Prostate gland (tissue), 2 donors: ENCODE data around the gene S100A7A. TPM values are rescaled to one million over a fixed set of nuclear protein-coding genes. Genes with fewer than 3 reads are reported as not detected.

Experiments
- DNase-seq: peaks from one replicate; pipeline ENCODE4 v3.0.0-alpha.2; 2019; ENCODE audit warnings: low spot score
- H3K27ac ChIP-seq, 2 donors: fragments of 200-600 bp; sonication (generic); 2 replicates each; pipeline ENCODE4 v1.5.1; 2017 to 2019
- H3K27me3 ChIP-seq: fragments of 200-600 bp; sonication (generic); replicated peaks from 2 replicates; pipeline ENCODE4 v1.5.1; 2019; ENCODE audit not compliant: insufficient read depth
- H3K36me3 ChIP-seq, 2 donors: fragments of 200-600 bp; sonication (generic); 1 replicate in 1 of 2; 2 replicates in 1 of 2; pipeline versions ENCODE4 v1.5.1 to v1.8.1; 2017 to 2019
- H3K4me1 ChIP-seq: fragments of 200-600 bp; sonication (generic); replicated peaks from 2 replicates; pipeline ENCODE4 v1.5.1; 2019
- H3K4me3 ChIP-seq, 2 donors: fragments of 200-600 bp; sonication (generic); 2 replicates each; pipeline ENCODE4 v1.5.1; 2017 to 2019
- H3K9me3 ChIP-seq: fragments of 200-600 bp; sonication (generic); 2 replicates; pipeline ENCODE4 v1.5.1; 2017
- CTCF ChIP-seq, 4 experiments: fragments of 200-600 bp in 2 of 4; fragments of 450-650 bp in 2 of 4; sonication (generic) in 2 of 4; IDR thresholded peaks; 1 replicate in 3 of 4; 2 replicates in 1 of 4; pipeline ENCODE4 v1.5.1; 2016 to 2019; ENCODE audit warnings: antibody characterized with exemption in 4 of 4, mild to moderate bottlenecking in 2 of 4, moderate library complexity in 2 of 4
- POLR2A ChIP-seq: fragments of 450-650 bp; IDR thresholded peaks from one replicate; pipeline ENCODE4 v1.6.1; 2016; ENCODE audit warnings: antibody characterized with exemption, mild to moderate bottlenecking
- POLR2AphosphoS5 ChIP-seq: sonication (generic); formaldehyde crosslinking; IDR thresholded peaks from one replicate; pipeline ENCODE4 v1.6.1; 2017; ENCODE audit warnings: antibody characterized with exemption
- WGBS: methylation state at CpG from one replicate; pipeline ENCODE4 v1.1.5; 2018; 5-methylcytosine and 5-hydroxymethylcytosine counted together
- intact Hi-C: fragments of 100-400 bp; cut with DNase I; formaldehyde crosslinking; loops from one replicate; pipeline ENCODE4 v1.14.2; 2022
- total RNA-seq, 2 donors: library from RNA; depleted of rRNA; stranded (reverse); fragments of >200 nt; gene quantifications; one replicate each; pipeline ENCODE4 v1.1.0, GENCODE V29; 2016

The S100A7A gene
- total RNA-seq, 2 donors from 2014 or later: not detected

GRCh38 chr1:153434746-153435455, 18.6 kb downstream of the S100A7A start:
- no peaks in the 10 kb centered on the region for H3K27me3 ChIP-seq
- TF ChIP-seq POLR2AphosphoS5 (no peak), CTCF (IDR thresholded peaks at IDR 0.05) (no peak), POLR2A (no peak)
- no peak overlapping the region for H3K4me3 ChIP-seq
- no peaks in the 10 kb centered on the region for H3K9me3 ChIP-seq
- intact Hi-C loops: no loop called here
- H3K4me1 ChIP-seq: no peaks in the 10 kb centered on the region
- no peak overlapping the region for H3K27ac ChIP-seq
- WGBS: 78% methylated on average over 11 of the region's 11 CpGs
- no peaks in the 10 kb centered on the region for H3K36me3 ChIP-seq
- no peak for DNase-seq

- no peaks in the 10 kb centered on the region for H3K36me3 ChIP-seq
- no peaks in the 10 kb centered on the region for H3K27me3 ChIP-seq
- no peak overlapping the region for H3K4me3 ChIP-seq
- 97% methylated on average over 4 of the region's 4 CpGs for WGBS
- H3K27ac ChIP-seq: no peak overlapping the region
- intact Hi-C loops: no loop called here
- H3K4me1 ChIP-seq: no peaks in the 10 kb centered on the region
- no peak for DNase-seq
- no peaks in the 10 kb centered on the region for H3K9me3 ChIP-seq
- no peak for TF ChIP-seq CTCF (IDR thresholded peaks at IDR 0.05)
- no peak for TF ChIP-seq POLR2A
- TF ChIP-seq POLR2AphosphoS5: no peak
Measured at GRCh38 chr1:153437236-153437635, 20.9 kb downstream of the S100A7A start.

GRCh38 chr1:153438599-153438998, 22.3 kb downstream of the S100A7A start:
- intact Hi-C loops: no loop called here
- 81% methylated on average over 7 of the region's 7 CpGs for WGBS
- Histone ChIP-seq H3K27ac (no peak overlapping the region), H3K27me3 (no peaks in the 10 kb centered on the region), H3K4me1 (no peaks in the 10 kb centered on the region), H3K9me3 (no peaks in the 10 kb centered on the region), H3K4me3 (no peak overlapping the region), H3K36me3 (no peaks in the 10 kb centered on the region)
- no peak for DNase-seq
- TF ChIP-seq POLR2AphosphoS5 (no peak), CTCF (IDR thresholded peaks at IDR 0.05) (no peak), POLR2A (no peak)

GRCh38 chr1:153439273-153439672, 23.0 kb downstream of the S100A7A start:
- TF ChIP-seq POLR2AphosphoS5: no peak
- TF ChIP-seq CTCF (IDR thresholded peaks at IDR 0.05): no peak
- TF ChIP-seq POLR2A: no peak
- Histone ChIP-seq H3K9me3 (no peaks in the 10 kb centered on the region), H3K4me3 (no peak overlapping the region), H3K36me3 (no peaks in the 10 kb centered on the region), H3K4me1 (no peaks in the 10 kb centered on the region), H3K27me3 (no peaks in the 10 kb centered on the region), H3K27ac (no peak overlapping the region)
- intact Hi-C loops: no loop called here
- no peak for DNase-seq

- Histone ChIP-seq H3K27ac (no peak overlapping the region), H3K36me3 (no peaks in the 10 kb centered on the region), H3K4me1 (no peaks in the 10 kb centered on the region), H3K27me3 (no peaks in the 10 kb centered on the region), H3K4me3 (no peak overlapping the region), H3K9me3 (no peaks in the 10 kb centered on the region)
- no peak for TF ChIP-seq POLR2AphosphoS5
- TF ChIP-seq POLR2A: no peak
- no peak for TF ChIP-seq CTCF (IDR thresholded peaks at IDR 0.05)
- 38% methylated on average over 9 of the region's 9 CpGs for WGBS
- DNase-seq: no peak
- intact Hi-C loops: no loop called here
Measured at GRCh38 chr1:153441238-153441755, 25.0 kb downstream of the S100A7A start.
